Measurements from ENCODE around the gene PI4K2A.

The PI4K2A gene

DNA sequence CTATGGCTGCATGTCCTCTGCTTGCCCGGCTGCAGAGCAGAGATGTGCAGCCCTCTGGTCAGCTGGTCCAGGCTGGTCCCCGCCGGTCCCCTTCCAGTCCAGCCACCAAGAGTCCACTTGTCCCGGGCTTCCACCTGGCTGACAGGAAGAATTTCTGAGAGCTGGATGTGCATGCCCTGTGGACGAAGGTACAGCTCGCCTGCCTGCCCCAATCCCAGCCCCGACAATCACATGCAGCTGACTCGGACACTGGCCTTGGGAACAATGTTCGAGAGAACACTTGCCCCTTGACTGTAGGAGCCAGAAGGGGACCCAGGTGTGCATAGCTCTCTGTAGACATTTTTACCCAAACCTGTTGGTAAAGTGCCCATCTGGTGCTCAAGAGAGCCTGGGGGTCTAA, 34.8 kb downstream of the PI4K2A start:
- ATAC-seq: no peak
- TF ChIP-seq ZC3H10 (CRISPR knock-in tag; IDR thresholded peaks at IDR 0.05) (no peak), GLIS3 (CRISPR knock-in tag; IDR thresholded peaks at IDR 0.05) (no peak), ARNTL (CRISPR knock-in tag; IDR thresholded peaks at IDR 0.05; ENCODE audit: borderline replicate concordance, low read depth) (no peak)
- TF ChIP-seq, protein P1, sequence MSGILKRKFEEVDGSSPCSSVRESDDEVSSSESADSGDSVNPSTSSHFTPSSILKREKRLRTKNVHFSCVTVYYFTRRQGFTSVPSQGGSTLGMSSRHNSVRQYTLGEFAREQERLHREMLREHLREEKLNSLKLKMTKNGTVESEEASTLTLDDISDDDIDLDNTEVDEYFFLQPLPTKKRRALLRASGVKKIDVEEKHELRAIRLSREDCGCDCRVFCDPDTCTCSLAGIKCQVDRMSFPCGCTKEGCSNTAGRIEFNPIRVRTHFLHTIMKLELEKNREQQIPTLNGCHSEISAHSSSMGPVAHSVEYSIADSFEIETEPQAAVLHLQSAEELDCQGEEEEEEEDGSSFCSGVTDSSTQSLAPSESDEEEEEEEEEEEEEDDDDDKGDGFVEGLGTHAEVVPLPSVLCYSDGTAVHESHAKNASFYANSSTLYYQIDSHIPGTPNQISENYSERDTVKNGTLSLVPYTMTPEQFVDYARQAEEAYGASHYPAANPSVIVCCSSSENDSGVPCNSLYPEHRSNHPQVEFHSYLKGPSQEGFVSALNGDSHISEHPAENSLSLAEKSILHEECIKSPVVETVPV (CRISPR knock-in tag; IDR thresholded peaks at IDR 0.05): no peak

DNA sequence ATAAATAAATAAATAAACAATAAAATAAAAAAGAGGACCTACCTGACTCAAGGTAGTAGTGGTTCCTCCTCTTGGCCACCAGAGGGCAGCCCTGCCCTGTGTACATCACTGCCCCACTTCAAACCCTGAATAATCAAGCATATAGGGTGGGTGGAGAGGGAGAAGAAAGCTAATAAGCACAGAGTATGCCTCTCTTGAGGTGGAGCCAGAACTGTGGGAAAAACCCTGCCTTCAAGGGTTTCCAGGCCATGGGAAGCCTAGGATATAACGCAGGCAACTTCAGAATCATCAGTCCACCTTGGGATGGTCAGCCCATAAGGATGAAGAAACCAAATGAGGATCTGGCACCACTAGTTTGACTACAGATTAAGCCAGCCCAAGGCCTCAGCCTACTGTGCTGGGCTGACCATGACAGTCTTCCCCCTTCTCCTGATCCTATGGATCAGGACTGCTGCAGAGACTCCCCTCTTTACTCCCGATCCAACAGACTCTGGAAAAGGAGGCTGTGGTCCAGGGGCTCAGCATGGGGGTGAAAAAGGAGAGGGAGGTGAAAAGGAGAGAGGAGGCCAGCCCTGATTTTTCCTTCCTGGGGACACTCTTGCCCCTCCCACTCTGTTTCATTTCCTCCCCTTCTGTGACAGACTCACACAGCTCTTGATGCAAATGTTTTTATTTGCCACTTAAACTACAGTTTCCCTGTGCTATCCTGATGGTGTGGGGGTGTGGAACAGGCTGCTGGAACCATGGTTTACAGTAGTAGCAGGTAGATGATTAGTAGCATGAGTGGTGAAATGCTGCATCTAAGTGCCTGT, 36.5 kb downstream of the PI4K2A start:
- peak; percentile 77 for ATAC-seq
- TF ChIP-seq CSDC2 (CRISPR knock-in tag; IDR thresholded peaks at IDR 0.05): no peak
- TF ChIP-seq ISL1 (CRISPR knock-in tag; IDR thresholded peaks at IDR 0.05): no peak
- TF ChIP-seq TOX (CRISPR knock-in tag; IDR thresholded peaks at IDR 0.05; ENCODE audit: borderline replicate concordance): no peak
- TF ChIP-seq ZNF8 (CRISPR knock-in tag; IDR thresholded peaks at IDR 0.05): no peak
- no peak for TF ChIP-seq ZFP30 (CRISPR knock-in tag; IDR thresholded peaks at IDR 0.05)
- TF ChIP-seq GLIS3 (CRISPR knock-in tag; IDR thresholded peaks at IDR 0.05): no peak
- TF ChIP-seq ARNTL (CRISPR knock-in tag; IDR thresholded peaks at IDR 0.05; ENCODE audit: borderline replicate concordance, low read depth): no peak
- no peak for TF ChIP-seq ZNF565 (CRISPR knock-in tag; conservative IDR thresholded peaks at IDR 0.05; ENCODE audit: low read depth)

DNA sequence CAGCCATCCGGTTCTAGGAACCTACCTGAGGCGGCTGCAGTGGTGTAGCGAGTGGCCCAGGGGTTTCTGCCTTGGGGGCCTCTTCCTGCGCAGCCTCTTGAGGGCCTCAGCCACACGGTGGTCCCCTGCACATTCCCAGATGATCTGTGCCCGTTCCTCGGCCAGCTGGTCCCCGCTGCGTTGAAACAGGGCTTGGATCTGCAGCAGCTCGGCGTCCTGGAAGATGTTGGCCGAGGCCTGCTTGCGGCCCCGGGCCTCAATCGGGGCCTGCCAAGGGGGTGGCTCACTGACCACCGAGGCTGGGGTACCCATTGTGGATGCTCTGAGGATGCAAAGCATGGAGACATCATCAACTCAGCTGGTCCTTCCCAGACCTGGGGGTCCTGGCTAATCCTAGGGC, 39.1 kb downstream of the PI4K2A start:
- TF ChIP-seq RARB (CRISPR knock-in tag; IDR thresholded peaks at IDR 0.05) (no peak), ZNF565 (CRISPR knock-in tag; conservative IDR thresholded peaks at IDR 0.05; ENCODE audit: low read depth) (no peak), ESRRG (CRISPR knock-in tag; IDR thresholded peaks at IDR 0.05) (no peak), GLIS3 (CRISPR knock-in tag; IDR thresholded peaks at IDR 0.05) (no peak), OSR1 (CRISPR knock-in tag; IDR thresholded peaks at IDR 0.05) (no peak), ZFP30 (CRISPR knock-in tag; IDR thresholded peaks at IDR 0.05) (no peak), TOX (CRISPR knock-in tag; IDR thresholded peaks at IDR 0.05; ENCODE audit: borderline replicate concordance) (no peak), SNAI2 (CRISPR knock-in tag; IDR thresholded peaks at IDR 0.05) (no peak), CSDC2 (CRISPR knock-in tag; IDR thresholded peaks at IDR 0.05) (no peak), PPARA (CRISPR knock-in tag; IDR thresholded peaks at IDR 0.05; ENCODE audit: borderline replicate concordance) (no peak), ISL1 (CRISPR knock-in tag; IDR thresholded peaks at IDR 0.05) (no peak), TCF4 (CRISPR knock-in tag; IDR thresholded peaks at IDR 0.05; ENCODE audit: borderline replicate concordance) (no peak)
- TF ChIP-seq, protein P2, sequence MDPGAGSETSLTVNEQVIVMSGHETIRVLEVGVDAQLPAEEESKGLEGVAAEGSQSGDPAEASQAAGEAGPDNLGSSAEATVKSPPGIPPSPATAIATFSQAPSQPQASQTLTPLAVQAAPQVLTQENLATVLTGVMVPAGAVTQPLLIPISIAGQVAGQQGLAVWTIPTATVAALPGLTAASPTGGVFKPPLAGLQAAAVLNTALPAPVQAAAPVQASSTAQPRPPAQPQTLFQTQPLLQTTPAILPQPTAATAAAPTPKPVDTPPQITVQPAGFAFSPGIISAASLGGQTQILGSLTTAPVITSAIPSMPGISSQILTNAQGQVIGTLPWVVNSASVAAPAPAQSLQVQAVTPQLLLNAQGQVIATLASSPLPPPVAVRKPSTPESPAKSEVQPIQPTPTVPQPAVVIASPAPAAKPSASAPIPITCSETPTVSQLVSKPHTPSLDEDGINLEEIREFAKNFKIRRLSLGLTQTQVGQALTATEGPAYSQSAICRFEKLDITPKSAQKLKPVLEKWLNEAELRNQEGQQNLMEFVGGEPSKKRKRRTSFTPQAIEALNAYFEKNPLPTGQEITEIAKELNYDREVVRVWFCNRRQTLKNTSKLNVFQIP (CRISPR knock-in tag; IDR thresholded peaks at IDR 0.05; ENCODE audit: borderline replicate concordance, low read depth): no peak
- TF ChIP-seq, protein P3, sequence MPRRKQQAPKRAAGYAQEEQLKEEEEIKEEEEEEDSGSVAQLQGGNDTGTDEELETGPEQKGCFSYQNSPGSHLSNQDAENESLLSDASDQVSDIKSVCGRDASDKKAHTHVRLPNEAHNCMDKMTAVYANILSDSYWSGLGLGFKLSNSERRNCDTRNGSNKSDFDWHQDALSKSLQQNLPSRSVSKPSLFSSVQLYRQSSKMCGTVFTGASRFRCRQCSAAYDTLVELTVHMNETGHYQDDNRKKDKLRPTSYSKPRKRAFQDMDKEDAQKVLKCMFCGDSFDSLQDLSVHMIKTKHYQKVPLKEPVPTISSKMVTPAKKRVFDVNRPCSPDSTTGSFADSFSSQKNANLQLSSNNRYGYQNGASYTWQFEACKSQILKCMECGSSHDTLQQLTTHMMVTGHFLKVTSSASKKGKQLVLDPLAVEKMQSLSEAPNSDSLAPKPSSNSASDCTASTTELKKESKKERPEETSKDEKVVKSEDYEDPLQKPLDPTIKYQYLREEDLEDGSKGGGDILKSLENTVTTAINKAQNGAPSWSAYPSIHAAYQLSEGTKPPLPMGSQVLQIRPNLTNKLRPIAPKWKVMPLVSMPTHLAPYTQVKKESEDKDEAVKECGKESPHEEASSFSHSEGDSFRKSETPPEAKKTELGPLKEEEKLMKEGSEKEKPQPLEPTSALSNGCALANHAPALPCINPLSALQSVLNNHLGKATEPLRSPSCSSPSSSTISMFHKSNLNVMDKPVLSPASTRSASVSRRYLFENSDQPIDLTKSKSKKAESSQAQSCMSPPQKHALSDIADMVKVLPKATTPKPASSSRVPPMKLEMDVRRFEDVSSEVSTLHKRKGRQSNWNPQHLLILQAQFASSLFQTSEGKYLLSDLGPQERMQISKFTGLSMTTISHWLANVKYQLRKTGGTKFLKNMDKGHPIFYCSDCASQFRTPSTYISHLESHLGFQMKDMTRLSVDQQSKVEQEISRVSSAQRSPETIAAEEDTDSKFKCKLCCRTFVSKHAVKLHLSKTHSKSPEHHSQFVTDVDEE (CRISPR knock-in tag; IDR thresholded peaks at IDR 0.05): no peak
- TF ChIP-seq, protein P4, sequence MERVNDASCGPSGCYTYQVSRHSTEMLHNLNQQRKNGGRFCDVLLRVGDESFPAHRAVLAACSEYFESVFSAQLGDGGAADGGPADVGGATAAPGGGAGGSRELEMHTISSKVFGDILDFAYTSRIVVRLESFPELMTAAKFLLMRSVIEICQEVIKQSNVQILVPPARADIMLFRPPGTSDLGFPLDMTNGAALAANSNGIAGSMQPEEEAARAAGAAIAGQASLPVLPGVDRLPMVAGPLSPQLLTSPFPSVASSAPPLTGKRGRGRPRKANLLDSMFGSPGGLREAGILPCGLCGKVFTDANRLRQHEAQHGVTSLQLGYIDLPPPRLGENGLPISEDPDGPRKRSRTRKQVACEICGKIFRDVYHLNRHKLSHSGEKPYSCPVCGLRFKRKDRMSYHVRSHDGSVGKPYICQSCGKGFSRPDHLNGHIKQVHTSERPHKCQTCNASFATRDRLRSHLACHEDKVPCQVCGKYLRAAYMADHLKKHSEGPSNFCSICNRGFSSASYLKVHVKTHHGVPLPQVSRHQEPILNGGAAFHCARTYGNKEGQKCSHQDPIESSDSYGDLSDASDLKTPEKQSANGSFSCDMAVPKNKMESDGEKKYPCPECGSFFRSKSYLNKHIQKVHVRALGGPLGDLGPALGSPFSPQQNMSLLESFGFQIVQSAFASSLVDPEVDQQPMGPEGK (CRISPR knock-in tag; IDR thresholded peaks at IDR 0.05; ENCODE audit: borderline replicate concordance): no peak
- TF ChIP-seq, protein P1 (CRISPR knock-in tag; IDR thresholded peaks at IDR 0.05): no peak
- TF ChIP-seq, protein P5, sequence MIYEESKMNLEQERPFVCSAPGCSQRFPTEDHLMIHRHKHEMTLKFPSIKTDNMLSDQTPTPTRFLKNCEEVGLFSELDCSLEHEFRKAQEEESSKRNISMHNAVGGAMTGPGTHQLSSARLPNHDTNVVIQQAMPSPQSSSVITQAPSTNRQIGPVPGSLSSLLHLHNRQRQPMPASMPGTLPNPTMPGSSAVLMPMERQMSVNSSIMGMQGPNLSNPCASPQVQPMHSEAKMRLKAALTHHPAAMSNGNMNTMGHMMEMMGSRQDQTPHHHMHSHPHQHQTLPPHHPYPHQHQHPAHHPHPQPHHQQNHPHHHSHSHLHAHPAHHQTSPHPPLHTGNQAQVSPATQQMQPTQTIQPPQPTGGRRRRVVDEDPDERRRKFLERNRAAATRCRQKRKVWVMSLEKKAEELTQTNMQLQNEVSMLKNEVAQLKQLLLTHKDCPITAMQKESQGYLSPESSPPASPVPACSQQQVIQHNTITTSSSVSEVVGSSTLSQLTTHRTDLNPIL (CRISPR knock-in tag; IDR thresholded peaks at IDR 0.05; ENCODE audit: low read depth): no peak
- no peak for ATAC-seq
